ENCODE measurements around the gene HOXC5.

The HOXC5 gene

DNA sequence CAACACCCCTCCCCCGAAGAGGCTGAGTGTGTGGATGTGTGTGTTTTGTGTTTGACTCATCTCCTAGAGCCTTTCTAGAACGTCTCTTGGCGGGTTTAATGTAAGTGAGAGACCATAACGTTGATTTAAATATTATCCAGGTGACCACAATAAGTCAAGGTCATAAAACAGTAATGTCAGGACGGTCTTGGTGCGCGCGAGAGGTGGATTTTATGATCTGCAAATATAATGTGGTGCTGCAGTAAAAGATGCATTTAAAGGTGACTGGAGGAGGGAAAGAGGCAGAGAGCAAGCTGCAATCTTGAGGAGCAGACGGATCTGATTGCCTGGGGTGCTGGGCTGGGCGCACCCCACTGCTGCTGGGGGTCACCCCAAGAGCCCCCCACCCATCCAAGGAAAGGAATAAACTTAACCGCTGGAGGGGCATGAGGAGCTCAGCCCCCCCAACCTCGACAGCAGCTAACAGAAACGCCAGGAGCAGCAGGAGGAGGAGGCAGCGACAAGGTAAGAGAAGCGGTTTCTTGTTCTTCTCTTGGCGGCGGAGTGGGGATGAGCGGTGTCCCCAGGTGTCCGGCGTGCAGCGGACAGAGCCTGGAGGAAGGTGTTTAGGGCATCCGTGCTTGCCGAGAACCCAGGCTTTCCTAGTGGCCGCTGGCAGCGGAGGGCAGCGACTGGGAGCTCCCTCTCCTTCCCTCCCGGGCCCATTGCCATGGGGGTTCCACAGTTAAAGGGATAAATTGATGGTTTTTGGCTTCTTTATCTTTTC is 42.4 kb upstream of the HOXC5 start:
- Histone ChIP-seq H3K36me3 (ENCODE audit: insufficient read depth, low read length) (no peaks in the 10 kb centered on the region), H3K4me1 (ENCODE audit: insufficient read depth, low read length) (peaks cover 13% of the 10 kb centered on the region), H3K27ac (ENCODE audit: low read depth, low read length) (no peak overlapping the region), H3K9me3 (ENCODE audit: low read length) (no peaks in the 10 kb centered on the region), H3K4me3 (ENCODE audit: low read depth in 1 of 2, low read length in 2 of 2) (no peak overlapping the region), H3K27me3 (ENCODE audit: control insufficient read depth in 1 of 2, insufficient read depth in 2 of 2, low read length in 2 of 2) (peaks cover 78 to 99% of the 10 kb centered on the region in 2 donors), H3K9ac (ENCODE audit: low read length) (no peak overlapping the region)

DNA sequence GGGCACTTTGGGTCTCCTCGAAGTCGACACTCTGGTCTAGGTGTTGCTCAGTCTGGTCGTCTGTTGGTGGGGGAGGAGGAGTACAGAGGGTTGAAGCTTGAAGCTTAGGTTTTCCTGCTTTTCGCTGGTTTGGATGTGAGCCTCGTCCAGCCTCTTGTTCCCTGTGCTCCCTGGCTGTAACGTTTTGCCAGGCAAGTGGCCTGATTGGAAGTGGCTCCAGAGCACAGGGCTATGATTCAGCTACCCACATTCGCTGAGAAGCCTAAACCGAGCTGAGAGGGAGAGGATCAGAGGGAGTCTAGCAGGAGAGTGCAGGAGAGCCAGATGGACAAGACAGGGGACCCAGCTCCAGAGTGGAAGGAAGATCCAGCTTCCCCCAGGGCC is 41.8 kb upstream of the HOXC5 start:
- no peak overlapping the region for H3K27ac ChIP-seq (ENCODE audit: low read depth, low read length)
- no peak overlapping the region for H3K9ac ChIP-seq (ENCODE audit: low read length)

DNA sequence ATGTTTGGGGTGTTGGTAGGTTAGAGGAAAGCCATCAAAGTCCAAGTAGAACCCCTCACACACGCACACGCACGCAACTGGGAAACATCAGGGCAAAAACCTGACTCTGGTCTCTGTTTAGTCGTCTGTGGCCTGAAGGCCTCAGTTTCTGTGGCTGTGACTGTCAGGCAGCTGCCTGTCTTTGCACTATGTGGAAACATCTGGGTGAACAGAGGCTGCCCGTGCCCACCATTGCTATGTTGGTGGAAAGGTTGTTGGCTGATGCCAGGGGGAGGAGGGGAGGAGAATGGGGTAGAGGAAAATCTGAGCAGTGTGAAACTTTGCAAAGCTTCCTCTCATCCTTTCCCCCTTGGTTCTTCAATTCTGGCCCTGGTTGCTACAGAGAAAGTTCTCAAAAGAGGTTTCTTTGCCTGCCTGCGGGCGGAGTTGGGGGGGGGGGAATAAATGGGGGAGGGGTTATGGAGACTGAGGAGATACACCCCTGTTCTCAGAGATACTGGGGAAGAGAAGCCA is 40.4 kb upstream of the HOXC5 start:
- Histone ChIP-seq H3K27me3 (ENCODE audit: control insufficient read depth in 1 of 2, insufficient read depth in 2 of 2, low read length in 2 of 2) (peaks cover 76 to 99% of the 10 kb centered on the region in 2 donors), H3K9ac (ENCODE audit: low read length) (no peak overlapping the region), H3K36me3 (ENCODE audit: insufficient read depth, low read length) (no peaks in the 10 kb centered on the region), H3K27ac (ENCODE audit: low read depth, low read length) (no peak overlapping the region), H3K9me3 (ENCODE audit: low read length) (no peaks in the 10 kb centered on the region), H3K4me3 (ENCODE audit: low read depth in 1 of 2, low read length in 2 of 2) (no peak overlapping the region), H3K4me1 (ENCODE audit: insufficient read depth, low read length) (peaks cover 11% of the 10 kb centered on the region)

More for the DNA sequence above, 41.8 kb upstream of the HOXC5 start:
- Histone ChIP-seq H3K4me1 (ENCODE audit: insufficient read depth, low read length) (peaks cover 8% of the 10 kb centered on the region), H3K9me3 (ENCODE audit: low read length) (no peaks in the 10 kb centered on the region), H3K36me3 (ENCODE audit: insufficient read depth, low read length) (no peaks in the 10 kb centered on the region), H3K4me3 (ENCODE audit: low read depth in 1 of 2, low read length in 2 of 2) (no peak overlapping the region), H3K27me3 (ENCODE audit: control insufficient read depth in 1 of 2, insufficient read depth in 2 of 2, low read length in 2 of 2) (peaks cover 73 to 99% of the 10 kb centered on the region in 2 donors)

DNA sequence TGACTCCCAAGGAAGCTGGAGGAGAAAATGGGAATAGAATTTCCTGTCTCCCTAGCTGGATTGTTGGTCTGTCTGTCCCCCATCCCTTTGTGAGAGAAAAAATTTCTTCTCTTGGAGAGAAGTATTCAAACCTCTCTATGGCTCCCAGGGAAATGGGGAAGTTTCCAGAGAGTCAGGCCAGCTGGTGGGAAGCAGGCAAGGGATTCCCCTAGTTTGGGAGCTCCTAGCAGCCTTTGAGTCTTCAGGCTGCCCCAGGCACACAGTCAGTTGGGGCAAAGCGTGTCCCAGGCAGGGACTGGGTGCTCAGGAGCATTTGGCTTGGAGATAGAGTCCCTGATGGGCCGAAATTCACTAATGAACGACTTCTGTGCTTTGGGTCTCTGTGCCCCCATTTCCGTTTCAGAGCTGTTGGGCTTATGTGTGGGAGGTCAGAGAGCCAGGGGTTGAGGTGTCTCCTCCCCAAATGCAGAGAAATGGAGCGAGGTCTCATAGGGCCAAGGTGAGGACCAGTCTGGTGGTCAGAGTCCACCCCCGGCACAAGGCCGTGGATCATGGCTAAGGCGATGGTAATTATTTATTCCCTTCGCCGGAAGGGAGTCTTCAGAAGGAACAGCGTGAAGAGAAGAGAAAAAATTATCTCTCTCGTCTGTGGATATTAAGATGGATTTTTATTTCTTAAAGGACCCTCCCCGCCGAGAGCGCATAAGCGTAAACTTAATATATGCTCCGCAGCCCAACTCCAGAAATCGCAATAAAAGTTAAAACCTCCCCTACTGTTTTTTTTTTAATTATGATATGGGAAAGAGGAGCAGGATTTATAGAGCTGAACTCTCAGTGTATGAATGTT is 39.5 kb upstream of the HOXC5 start:
- Histone ChIP-seq H3K27ac (ENCODE audit: low read depth, low read length) (no peak overlapping the region), H3K4me1 (ENCODE audit: insufficient read depth, low read length) (peaks cover 11% of the 10 kb centered on the region)

DNA sequence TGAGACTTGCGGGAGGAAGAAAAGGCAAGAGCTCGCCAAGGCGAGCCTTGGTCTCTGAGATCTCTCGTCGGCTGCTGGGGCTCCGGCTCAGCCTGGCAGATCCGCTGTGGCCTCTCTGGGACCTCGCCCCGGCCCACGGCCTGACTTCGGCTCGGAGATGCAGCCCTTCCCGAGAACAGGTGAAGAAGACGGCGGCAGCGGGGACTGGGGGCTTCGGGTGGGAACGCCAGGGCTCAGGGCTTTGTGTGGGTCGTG is 38.9 kb upstream of the HOXC5 start:
- Histone ChIP-seq H3K27me3 (ENCODE audit: control insufficient read depth in 1 of 2, insufficient read depth in 2 of 2, low read length in 2 of 2) (peaks cover 76 to 99% of the 10 kb centered on the region in 2 donors), H3K4me1 (ENCODE audit: insufficient read depth, low read length) (peaks cover 11% of the 10 kb centered on the region), H3K36me3 (ENCODE audit: insufficient read depth, low read length) (no peaks in the 10 kb centered on the region), H3K9me3 (ENCODE audit: low read length) (no peaks in the 10 kb centered on the region), H3K9ac (ENCODE audit: low read length) (no peak overlapping the region), H3K4me3 (ENCODE audit: low read depth in 1 of 2, low read length in 2 of 2) (no peak overlapping the region), H3K27ac (ENCODE audit: low read depth, low read length) (no peak overlapping the region)

More for the DNA sequence above, 39.5 kb upstream of the HOXC5 start:
- Histone ChIP-seq H3K36me3 (ENCODE audit: insufficient read depth, low read length) (no peaks in the 10 kb centered on the region), H3K27me3 (ENCODE audit: control insufficient read depth in 1 of 2, insufficient read depth in 2 of 2, low read length in 2 of 2) (peaks cover 76 to 99% of the 10 kb centered on the region in 2 donors), H3K9ac (ENCODE audit: low read length) (no peak overlapping the region), H3K4me3 (ENCODE audit: low read depth in 1 of 2, low read length in 2 of 2) (no peak overlapping the region), H3K9me3 (ENCODE audit: low read length) (no peaks in the 10 kb centered on the region)

- Histone ChIP-seq H3K27me3 (ENCODE audit: control insufficient read depth in 1 of 2, insufficient read depth in 2 of 2, low read length in 2 of 2) (peaks cover 72 to 96% of the 10 kb centered on the region in 2 donors), H3K4me1 (ENCODE audit: insufficient read depth, low read length) (peaks cover 11% of the 10 kb centered on the region), H3K27ac (ENCODE audit: low read depth, low read length) (no peak overlapping the region), H3K9ac (ENCODE audit: low read length) (no peak overlapping the region), H3K9me3 (ENCODE audit: low read length) (no peaks in the 10 kb centered on the region), H3K4me3 (ENCODE audit: low read depth in 1 of 2, low read length in 2 of 2) (peak overlapping the region in 1 of 2 donors; percentile 53), H3K36me3 (ENCODE audit: insufficient read depth, low read length) (no peaks in the 10 kb centered on the region)
Observed at GRCh38 chr12:53994264-53995001, 38.4 kb upstream of the HOXC5 start.

- peaks cover 14% of the 10 kb centered on the region for H3K4me1 ChIP-seq (ENCODE audit: insufficient read depth, low read length)
- peak overlapping the region in 1 of 2 donors; percentile 53 for H3K4me3 ChIP-seq (ENCODE audit: low read depth in 1 of 2, low read length in 2 of 2)
- H3K36me3 ChIP-seq (ENCODE audit: insufficient read depth, low read length): no peaks in the 10 kb centered on the region
- H3K27ac ChIP-seq (ENCODE audit: low read depth, low read length): no peak overlapping the region
- H3K27me3 ChIP-seq (ENCODE audit: control insufficient read depth in 1 of 2, insufficient read depth in 2 of 2, low read length in 2 of 2): peaks cover 66 to 96% of the 10 kb centered on the region in 2 donors
- no peak overlapping the region for H3K9ac ChIP-seq (ENCODE audit: low read length)
- no peaks in the 10 kb centered on the region for H3K9me3 ChIP-seq (ENCODE audit: low read length)
Observed at GRCh38 chr12:53995002-53995377, 37.9 kb upstream of the HOXC5 start.

DNA sequence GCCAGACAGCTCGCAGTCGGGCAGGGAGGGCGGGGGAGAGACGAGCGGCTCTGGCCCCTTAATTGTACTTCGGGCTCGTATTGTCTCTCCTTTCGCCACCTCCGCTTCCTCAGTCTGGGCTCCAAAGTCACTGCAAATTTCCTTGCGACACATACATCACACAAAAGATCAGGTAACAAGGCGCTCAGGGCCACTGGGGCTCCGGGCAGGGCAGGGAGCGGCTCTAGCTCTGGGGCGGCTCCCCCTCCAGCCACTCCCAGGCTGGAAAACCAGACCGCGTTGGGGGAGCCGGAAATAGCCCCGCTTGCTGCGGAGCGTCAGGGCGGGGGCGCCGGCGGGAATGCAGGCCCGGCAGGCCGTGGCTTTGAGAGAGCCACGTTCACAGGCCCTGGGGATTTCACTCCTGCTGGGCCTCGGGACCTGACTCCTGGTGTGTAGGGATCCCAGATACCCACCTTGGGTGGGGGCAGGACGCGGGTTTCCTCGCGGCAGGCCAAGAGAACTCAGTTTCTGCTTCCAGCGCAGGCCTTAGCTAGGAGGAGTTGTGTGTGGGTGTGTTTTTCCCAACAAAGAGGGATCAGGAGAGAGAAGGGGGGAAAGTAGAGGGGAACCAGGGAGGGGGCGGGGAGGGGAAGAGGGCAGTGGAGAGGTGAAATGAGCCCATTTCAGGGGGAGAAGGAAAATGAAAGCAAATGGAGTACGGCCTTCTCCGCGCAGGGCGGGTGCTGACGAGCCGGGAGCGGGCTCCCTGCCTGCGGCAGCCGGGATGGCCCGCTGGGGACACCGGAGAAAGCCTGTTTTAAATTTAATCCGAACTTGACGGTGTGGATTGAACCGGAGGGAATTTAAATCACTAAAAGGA is 37.2 kb upstream of the HOXC5 start:
- peak overlapping the region; percentile 29 to 53 for H3K4me3 ChIP-seq (ENCODE audit: low read depth in 1 of 2, low read length in 2 of 2)
- H3K9me3 ChIP-seq (ENCODE audit: low read length): no peaks in the 10 kb centered on the region
- H3K36me3 ChIP-seq (ENCODE audit: insufficient read depth, low read length): no peaks in the 10 kb centered on the region
- no peak overlapping the region for H3K9ac ChIP-seq (ENCODE audit: low read length)
- H3K27ac ChIP-seq (ENCODE audit: low read depth, low read length): no peak overlapping the region
- peaks cover 15% of the 10 kb centered on the region for H3K4me1 ChIP-seq (ENCODE audit: insufficient read depth, low read length)
- peaks cover 62 to 96% of the 10 kb centered on the region in 2 donors for H3K27me3 ChIP-seq (ENCODE audit: control insufficient read depth in 1 of 2, insufficient read depth in 2 of 2, low read length in 2 of 2)

DNA sequence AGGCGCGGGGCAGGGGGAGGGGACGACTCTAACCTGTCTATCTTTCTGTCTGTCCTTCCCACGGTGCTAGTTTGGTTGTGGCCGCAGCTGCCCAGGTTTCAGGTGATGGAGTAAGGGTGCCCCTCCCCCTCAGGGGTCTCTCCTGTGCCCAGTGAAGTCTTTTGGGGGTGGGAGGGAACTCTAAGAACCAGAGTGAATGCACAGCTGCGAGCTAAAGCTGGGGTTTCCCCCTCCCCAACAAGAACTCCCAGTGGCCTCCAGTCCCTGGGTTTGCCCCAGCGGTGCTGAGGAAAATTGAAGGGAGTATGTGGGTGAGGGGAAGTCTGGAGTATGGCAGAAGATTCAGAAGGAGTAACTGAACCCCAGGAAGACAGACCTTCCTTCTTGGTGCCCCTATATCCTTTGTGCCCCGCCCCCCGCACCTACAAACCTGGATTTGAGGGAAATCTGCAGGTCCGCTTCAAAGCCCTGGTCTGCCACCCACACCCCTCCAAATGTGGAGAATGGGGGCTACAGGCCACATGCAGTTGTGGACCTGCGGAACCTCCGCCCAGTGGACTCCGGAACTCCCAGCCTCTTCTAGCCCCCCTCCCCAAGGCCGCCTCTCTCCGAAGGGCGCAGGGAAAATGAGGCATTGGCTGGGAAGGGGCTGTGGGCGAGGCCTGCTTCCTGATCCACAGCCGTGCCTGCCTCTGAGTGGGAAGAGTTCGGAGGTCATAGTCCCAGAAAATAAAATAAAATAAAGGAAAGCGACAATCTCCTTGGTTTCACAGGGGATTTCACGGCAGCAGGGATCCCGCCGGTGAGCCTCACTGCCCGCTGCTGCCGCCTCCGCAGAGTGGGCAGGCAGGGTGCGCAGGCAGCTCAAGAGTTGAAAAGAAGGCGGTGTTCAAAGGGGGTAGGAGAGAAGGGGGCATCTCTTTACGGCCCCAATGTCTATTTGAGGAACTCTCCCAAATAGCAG is 36.3 kb upstream of the HOXC5 start:
- no peaks in the 10 kb centered on the region for H3K36me3 ChIP-seq (ENCODE audit: insufficient read depth, low read length)
- peaks cover 62 to 96% of the 10 kb centered on the region in 2 donors for H3K27me3 ChIP-seq (ENCODE audit: control insufficient read depth in 1 of 2, insufficient read depth in 2 of 2, low read length in 2 of 2)
- no peak overlapping the region for H3K27ac ChIP-seq (ENCODE audit: low read depth, low read length)
- no peak overlapping the region for H3K9ac ChIP-seq (ENCODE audit: low read length)
- peaks cover 15% of the 10 kb centered on the region for H3K4me1 ChIP-seq (ENCODE audit: insufficient read depth, low read length)
- H3K4me3 ChIP-seq (ENCODE audit: low read depth in 1 of 2, low read length in 2 of 2): peak overlapping the region in 1 of 2 donors; percentile 53
- H3K9me3 ChIP-seq (ENCODE audit: low read length): no peaks in the 10 kb centered on the region

All from muscle layer of colon (tissue), 2 donors.